CD4-positive, alpha-beta T cell (primary cell): Measurements from ENCODE around the gene DLEC1. TPM values are rescaled to one million over a fixed set of nuclear protein-coding genes. Genes with fewer than 3 reads are reported as not detected.

Experiments
- ATAC-seq: fragments of 200-7000 bp; cut with Tn5 transposase; one replicate; pipeline ENCODE4 v1.10.0; 2022; ENCODE audit warnings: mild to moderate bottlenecking; ENCODE audit not compliant: poor library complexity
- CTCF ChIA-PET: fragments of 350-600 bp; sonication (Branson Sonifier 250); formaldehyde crosslinking; loops from one replicate; lab custom pipeline; 2021; ENCODE audit warnings: antibody characterized with exemption, inconsistent platforms; lab: Charles Lee
- POLR2A ChIA-PET: fragments of 350-600 bp; sonication (Branson Sonifier 250); formaldehyde crosslinking; loops from one replicate; lab custom pipeline; 2021; ENCODE audit warnings: antibody characterized with exemption, inconsistent platforms; lab: Charles Lee
- DNase-seq, 14 experiments: peaks; one replicate each; pipeline ENCODE4 v3.0.0-alpha.2; 2013 to 2020; ENCODE audit warnings: mixed read lengths in 2 of 14
- H3K27ac ChIP-seq, 2 donors: one replicate each; pipeline versions ENCODE4 v1.5.1 to v1.7.0; 2013; ENCODE audit warnings: low read length in 2 of 2, low read depth in 1 of 2, mild to moderate bottlenecking in 1 of 2
- H3K27me3 ChIP-seq, 2 experiments: 1 replicate in 1 of 2; 2 replicates in 1 of 2; pipeline versions ENCODE4 v1.6.1 to v1.7.0; 2013; ENCODE audit warnings: low read length in 2 of 2, control low read depth in 1 of 2, mild to moderate bottlenecking in 1 of 2, moderate library complexity in 1 of 2; ENCODE audit not compliant: insufficient read depth in 2 of 2, control insufficient read depth in 1 of 2
- H3K36me3 ChIP-seq: one replicate; pipeline ENCODE4 v1.6.1; 2013; ENCODE audit warnings: low read length, control low read depth; ENCODE audit not compliant: insufficient read depth
- H3K4me1 ChIP-seq: one replicate; pipeline ENCODE4 v1.6.1; 2013; ENCODE audit warnings: low read length, control low read depth; ENCODE audit not compliant: insufficient read depth
- H3K4me3 ChIP-seq: one replicate; pipeline ENCODE4 v1.5.1; 2013; ENCODE audit warnings: mild to moderate bottlenecking, low read length, moderate library complexity
- H3K9me3 ChIP-seq, 2 experiments: 1 replicate in 1 of 2; 2 replicates in 1 of 2; pipeline versions ENCODE4 v1.6.1 to v1.7.0; 2013; ENCODE audit warnings: low read length in 2 of 2, mild to moderate bottlenecking in 2 of 2, control low read depth in 1 of 2, moderate library complexity in 1 of 2; ENCODE audit not compliant: control insufficient read depth in 1 of 2, insufficient read depth in 1 of 2
- H3K27ac Mint-ChIP-seq: one replicate; pipeline ENCODE4 v1.8.0; 2020; ENCODE audit warnings: mixed read lengths
- H3K27me3 Mint-ChIP-seq: one replicate; pipeline ENCODE4 v1.8.0; 2021; ENCODE audit warnings: mixed read lengths
- H3K36me3 Mint-ChIP-seq: one replicate; pipeline ENCODE4 v1.8.0; 2021; ENCODE audit warnings: low read depth, mixed read lengths
- H3K4me1 Mint-ChIP-seq: one replicate; pipeline ENCODE4 v1.8.0; 2021; ENCODE audit warnings: low read depth, mixed read lengths
- H3K4me3 Mint-ChIP-seq: one replicate; pipeline ENCODE4 v1.8.0; 2020; ENCODE audit warnings: mild to moderate bottlenecking, mixed read lengths
- H3K9me3 Mint-ChIP-seq: one replicate; pipeline ENCODE4 v1.8.0; 2020; ENCODE audit warnings: mixed read lengths
- intact Hi-C, 2 experiments: fragments of 100-400 bp; cut with DNase I in 1 of 2; cut with micrococcal nuclease in 1 of 2; formaldehyde crosslinking; loops; one replicate each; pipeline versions ENCODE4 v1.15.1 to v1.9.0; 2023 to 2025; cut with DNase I, micrococcal nuclease
- total RNA-seq, 174 experiments: library from RNA in 2 of 174; stranded (reverse) in 2 of 174; gene quantifications; one replicate each; pipeline ENCODE4 v1.2.3 and lab custom pipeline; 2021 to 2026
- TF ChIP-seq, protein P1 (sequence below): fragments of 200-600 bp; IDR thresholded peaks from one replicate; pipeline ENCODE4 v1.8.0; 2022; ENCODE audit warnings: antibody characterized with exemption, mild to moderate bottlenecking

Gene DLEC1
- total RNA-seq, 2 experiments from 2014 or later: 4.4 to 5.1 TPM

DNA sequence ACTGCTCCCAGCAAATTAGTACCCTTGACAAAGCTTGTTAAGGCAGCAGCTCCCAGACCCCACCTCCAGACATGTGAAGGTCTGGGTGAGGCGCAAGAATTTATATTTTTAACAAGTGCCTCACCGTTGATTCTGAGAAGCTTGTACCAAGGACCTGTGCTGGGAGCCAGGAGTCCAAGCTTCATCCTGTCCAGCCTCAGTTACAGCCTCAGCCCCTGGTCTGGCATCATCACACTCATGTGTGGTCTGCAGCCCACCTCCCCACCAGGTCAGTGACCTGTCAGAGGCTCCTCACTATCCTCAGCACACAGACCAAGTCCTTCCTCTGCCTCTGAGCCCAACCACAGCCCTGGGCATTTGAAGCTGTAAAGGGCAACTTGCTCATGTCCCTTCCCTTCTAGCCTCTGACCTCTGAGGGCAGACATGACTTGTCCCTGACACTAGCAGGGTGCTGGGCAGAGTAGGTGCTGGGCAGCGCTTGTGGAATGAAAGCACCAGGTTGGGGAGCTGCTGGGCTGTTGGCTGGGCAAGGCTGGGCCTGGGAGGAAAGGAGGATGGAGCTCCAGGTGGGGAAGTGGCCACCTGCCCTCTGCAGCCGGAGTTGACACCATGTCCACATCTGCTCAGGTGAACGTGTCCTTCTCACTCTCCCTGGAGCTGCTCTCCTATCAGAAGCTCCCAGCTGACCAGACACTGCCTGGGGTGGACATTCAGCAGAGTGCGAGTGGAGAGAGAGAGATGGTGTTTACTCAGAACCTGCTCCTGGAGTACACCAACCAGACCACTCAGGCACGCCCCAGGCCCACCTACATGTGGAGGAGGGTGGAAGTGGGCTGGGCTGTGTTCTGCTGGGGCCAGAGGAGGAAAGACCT, 81.0 kb downstream of the DLEC1 start:
- Mint-ChIP-seq H3K27me3 (no peaks in the 10 kb centered on the region), H3K9me3 (no peaks in the 10 kb centered on the region), H3K27ac (no peak overlapping the region), H3K4me1 (peaks cover 11% of the 10 kb centered on the region), H3K4me3 (no peak overlapping the region), H3K36me3 (peaks cover 55% of the 10 kb centered on the region)
- Histone ChIP-seq H3K36me3 (peaks cover 32% of the 10 kb centered on the region), H3K4me1 (peaks cover 6% of the 10 kb centered on the region), H3K9me3 (no peaks in the 10 kb centered on the region), H3K4me3 (no peak overlapping the region), H3K27me3 (no peaks in the 10 kb centered on the region), H3K27ac (no peak overlapping the region)
- ChIA-PET POLR2A (interaction anchor here (1.5 kb wide), 1 partner anchor 17 kb away, joined by 6 read pairs; the partner anchor contains the start of gene ACAA1), CTCF (no interaction called here)
- ATAC-seq: no peak
- DNase-seq: peak in 1 of 14 experiments; percentile 25
- TF ChIP-seq, protein P1, sequence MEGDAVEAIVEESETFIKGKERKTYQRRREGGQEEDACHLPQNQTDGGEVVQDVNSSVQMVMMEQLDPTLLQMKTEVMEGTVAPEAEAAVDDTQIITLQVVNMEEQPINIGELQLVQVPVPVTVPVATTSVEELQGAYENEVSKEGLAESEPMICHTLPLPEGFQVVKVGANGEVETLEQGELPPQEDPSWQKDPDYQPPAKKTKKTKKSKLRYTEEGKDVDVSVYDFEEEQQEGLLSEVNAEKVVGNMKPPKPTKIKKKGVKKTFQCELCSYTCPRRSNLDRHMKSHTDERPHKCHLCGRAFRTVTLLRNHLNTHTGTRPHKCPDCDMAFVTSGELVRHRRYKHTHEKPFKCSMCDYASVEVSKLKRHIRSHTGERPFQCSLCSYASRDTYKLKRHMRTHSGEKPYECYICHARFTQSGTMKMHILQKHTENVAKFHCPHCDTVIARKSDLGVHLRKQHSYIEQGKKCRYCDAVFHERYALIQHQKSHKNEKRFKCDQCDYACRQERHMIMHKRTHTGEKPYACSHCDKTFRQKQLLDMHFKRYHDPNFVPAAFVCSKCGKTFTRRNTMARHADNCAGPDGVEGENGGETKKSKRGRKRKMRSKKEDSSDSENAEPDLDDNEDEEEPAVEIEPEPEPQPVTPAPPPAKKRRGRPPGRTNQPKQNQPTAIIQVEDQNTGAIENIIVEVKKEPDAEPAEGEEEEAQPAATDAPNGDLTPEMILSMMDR: no peak
- intact Hi-C loops: loop anchor here (2.0 to 10.0 kb wide), 5 partner anchors 143 to 535 kb away; partner anchors contain the start of gene XYLB (in 1 of the 2)

GRCh38 chr3:38120693-38121450, 81.9 kb downstream of the DLEC1 start:
- no peak overlapping the region for H3K4me3 Mint-ChIP-seq
- H3K36me3 Mint-ChIP-seq: peaks cover 64% of the 10 kb centered on the region
- ChIA-PET CTCF (no interaction called here), POLR2A (interaction anchor here (1.5 kb wide), 1 partner anchor 16 kb away, joined by 6 read pairs; the partner anchor contains the start of gene ACAA1)
- ATAC-seq: no peak
- no peak overlapping the region for H3K27ac Mint-ChIP-seq
- H3K27me3 Mint-ChIP-seq: no peaks in the 10 kb centered on the region
- DNase-seq: peak in 1 of 14 experiments; percentile 17
- no peaks in the 10 kb centered on the region for H3K9me3 Mint-ChIP-seq
- Histone ChIP-seq H3K27me3 (no peaks in the 10 kb centered on the region), H3K36me3 (peaks cover 40% of the 10 kb centered on the region), H3K4me3 (no peak overlapping the region), H3K4me1 (peaks cover 6% of the 10 kb centered on the region), H3K9me3 (no peaks in the 10 kb centered on the region), H3K27ac (no peak overlapping the region)
- TF ChIP-seq, protein P1: no peak
- intact Hi-C loops: no loop called here
- H3K4me1 Mint-ChIP-seq: peaks cover 11% of the 10 kb centered on the region

DNA sequence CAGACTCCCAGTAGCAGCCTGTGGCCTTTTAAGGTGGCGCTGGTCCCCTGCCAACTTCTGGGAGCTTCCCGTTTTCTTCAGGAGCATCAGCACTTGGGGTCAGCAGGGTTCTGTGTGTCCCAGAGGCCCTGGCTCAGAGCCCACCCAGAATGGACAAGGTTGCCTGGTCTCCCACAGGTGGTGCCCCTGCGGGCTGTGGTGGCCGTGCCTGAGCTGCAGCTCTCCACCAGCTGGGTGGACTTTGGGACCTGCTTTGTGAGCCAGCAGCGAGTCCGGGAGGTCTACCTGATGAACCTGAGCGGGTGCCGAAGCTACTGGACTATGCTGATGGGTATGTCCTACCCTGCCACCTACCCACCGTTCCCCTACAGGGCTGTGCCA, 82.4 kb downstream of the DLEC1 start:
- ChIA-PET POLR2A (no interaction called here), CTCF (no interaction called here)
- H3K4me1 Mint-ChIP-seq: peaks cover 11% of the 10 kb centered on the region
- H3K27ac Mint-ChIP-seq: no peak overlapping the region
- DNase-seq: no peak
- Histone ChIP-seq H3K4me1 (peaks cover 6% of the 10 kb centered on the region), H3K36me3 (peaks cover 45% of the 10 kb centered on the region), H3K9me3 (no peaks in the 10 kb centered on the region), H3K27ac (no peak overlapping the region), H3K4me3 (no peak overlapping the region), H3K27me3 (no peaks in the 10 kb centered on the region)
- TF ChIP-seq, protein P1: no peak
- no peaks in the 10 kb centered on the region for H3K27me3 Mint-ChIP-seq
- H3K36me3 Mint-ChIP-seq: peaks cover 69% of the 10 kb centered on the region
- intact Hi-C loops: no loop called here
- H3K4me3 Mint-ChIP-seq: no peak overlapping the region
- ATAC-seq: no peak
- H3K9me3 Mint-ChIP-seq: no peaks in the 10 kb centered on the region
